Central memory CD8-positive, alpha-beta T cell (primary cell): Measurements from ENCODE around the gene NCS1.

Source experiments
- ATAC-seq: fragments of 150-1000 bp; cut with Tn5 transposase; replicated peaks from 2 replicates; pipeline ENCODE4 v1.10.0; 2022; ENCODE audit warnings: mild to moderate bottlenecking, moderate FRiP score, moderate number of reproducible peaks; ENCODE audit not compliant: poor library complexity, severe bottlenecking; ENCODE audit errors: extremely low read depth
- DNase-seq, 2 donors: peaks; one replicate each; pipeline ENCODE4 v3.0.0; 2021; ENCODE audit warnings: low spot score in 2 of 2
- H3K27ac Mint-ChIP-seq: one replicate; pipeline ENCODE4 v1.8.0; 2022; ENCODE audit warnings: low read depth, mild to moderate bottlenecking, moderate library complexity, mixed read lengths
- H3K27me3 Mint-ChIP-seq: one replicate; pipeline ENCODE4 v1.8.0; 2022; ENCODE audit warnings: mixed read lengths
- H3K36me3 Mint-ChIP-seq: one replicate; pipeline ENCODE4 v1.8.0; 2022; ENCODE audit warnings: mild to moderate bottlenecking, moderate library complexity, mixed read lengths; ENCODE audit not compliant: insufficient read depth
- H3K4me1 Mint-ChIP-seq: one replicate; pipeline ENCODE4 v1.8.0; 2022; ENCODE audit warnings: mixed read lengths
- H3K4me3 Mint-ChIP-seq: one replicate; pipeline ENCODE4 v1.8.0; 2022; ENCODE audit warnings: mild to moderate bottlenecking, moderate library complexity, mixed read lengths
- H3K9me3 Mint-ChIP-seq: one replicate; pipeline ENCODE4 v1.8.0; 2022; ENCODE audit warnings: mixed read lengths

The NCS1 gene

GRCh38 chr9:130172161-130172857, at the start of gene NCS1:
TSS of gene NCS1 (plus strand) at chr9:130172404. CDS start at chr9:130172664, 260 bp downstream.
- peaks cover 22% of the 10 kb centered on the region for H3K27me3 Mint-ChIP-seq
- H3K9me3 Mint-ChIP-seq, result no peaks in the 10 kb centered on the region
- peak within 1 kb of the TSS; percentile 67 for H3K4me3 Mint-ChIP-seq
- H3K36me3 Mint-ChIP-seq, result peaks cover 4% of the 10 kb centered on the region
- ATAC-seq (peak; percentile 56), DNase-seq (no peak)
- no peak within 1 kb of the TSS for H3K27ac Mint-ChIP-seq
- H3K4me1 Mint-ChIP-seq, result peaks cover 6% of the 10 kb centered on the region

GRCh38 chr9:130122456-130122855, 49.7 kb upstream of the NCS1 start:
- no peaks in the 10 kb centered on the region for H3K27me3 Mint-ChIP-seq
- no peak for DNase-seq
- peaks cover 5% of the 10 kb centered on the region for H3K36me3 Mint-ChIP-seq
- H3K4me3 Mint-ChIP-seq, result no peak overlapping the region
- no peak for ATAC-seq
- peaks cover 25% of the 10 kb centered on the region for H3K4me1 Mint-ChIP-seq
- no peaks in the 10 kb centered on the region for H3K9me3 Mint-ChIP-seq
- no peak overlapping the region for H3K27ac Mint-ChIP-seq

DNA sequence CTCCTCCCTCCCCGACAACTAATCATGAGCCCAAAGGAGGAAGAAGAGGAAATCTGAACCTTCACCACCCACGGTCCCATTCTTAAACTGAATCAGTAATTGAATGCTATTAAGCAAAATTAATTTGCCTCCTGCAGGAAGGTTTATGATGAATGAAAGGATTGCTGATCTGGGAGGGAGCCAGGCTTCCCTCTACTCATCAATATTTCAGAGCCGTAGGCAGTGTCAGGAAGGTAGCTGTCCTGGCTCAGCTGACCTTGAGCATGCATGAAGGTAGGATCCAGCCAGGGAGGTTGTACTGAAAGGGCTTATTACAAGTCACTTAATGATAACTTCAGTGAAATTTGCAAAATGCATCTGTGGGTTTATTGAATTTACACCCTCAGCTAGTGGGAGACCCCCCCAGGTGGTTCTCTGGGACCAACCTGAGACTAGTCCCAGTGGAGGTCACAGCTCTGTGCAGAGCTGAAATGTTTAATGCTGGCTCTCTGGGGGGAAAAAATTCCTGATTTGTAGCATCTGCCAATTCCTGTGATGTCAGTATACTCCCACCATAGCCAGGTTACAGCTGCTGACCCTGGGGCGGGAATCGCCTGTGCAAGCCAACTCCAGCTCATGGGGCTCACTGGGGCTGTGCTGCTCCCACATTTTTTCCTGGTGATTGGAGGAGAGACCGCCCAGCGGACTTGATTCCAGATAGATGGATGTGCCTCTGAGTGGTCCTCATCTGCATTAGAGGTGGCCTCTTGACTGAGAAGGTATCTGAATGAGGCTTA, 47.9 kb upstream of the NCS1 start:
- no peaks in the 10 kb centered on the region for H3K9me3 Mint-ChIP-seq
- H3K27me3 Mint-ChIP-seq, result no peaks in the 10 kb centered on the region
- peaks cover 16% of the 10 kb centered on the region for H3K36me3 Mint-ChIP-seq
- DNase-seq (no peak), ATAC-seq (no peak)
- no peak overlapping the region for H3K27ac Mint-ChIP-seq
- peaks cover 38% of the 10 kb centered on the region for H3K4me1 Mint-ChIP-seq
- H3K4me3 Mint-ChIP-seq, result no peak overlapping the region

GRCh38 chr9:130126721-130127433, 45.3 kb upstream of the NCS1 start:
- Mint-ChIP-seq H3K4me3 (peak overlapping the region; percentile 38), H3K27ac (peak overlapping the region; percentile 99), H3K9me3 (no peaks in the 10 kb centered on the region), H3K36me3 (peaks cover 23% of the 10 kb centered on the region), H3K27me3 (no peaks in the 10 kb centered on the region), H3K4me1 (peaks cover 48% of the 10 kb centered on the region)
- DNase-seq (no peak), ATAC-seq (no peak)

DNA sequence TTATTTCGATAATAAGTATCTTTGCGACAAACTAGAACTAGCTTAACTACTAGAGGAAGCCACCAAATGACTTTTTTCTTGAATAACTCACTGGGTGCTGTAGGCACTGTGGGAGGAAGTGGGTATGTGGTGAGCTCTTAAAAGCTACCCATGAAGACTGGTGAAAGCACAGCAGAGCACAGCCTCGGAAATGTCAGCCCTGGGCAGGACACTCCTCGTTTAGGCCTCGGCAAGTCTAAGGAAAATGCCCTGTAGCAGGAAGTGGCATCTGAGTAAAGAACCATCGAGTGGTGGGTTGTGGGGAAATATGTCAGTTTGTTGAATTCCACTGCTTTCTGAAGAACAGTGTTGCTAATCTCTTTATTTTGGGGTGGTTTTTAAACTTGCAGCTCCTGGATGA, 44.0 kb upstream of the NCS1 start:
- peak overlapping the region; percentile 82 for H3K4me3 Mint-ChIP-seq
- peaks cover 54% of the 10 kb centered on the region for H3K4me1 Mint-ChIP-seq
- ATAC-seq (peak; percentile 91), DNase-seq (peak; percentile 48 to 79)
- H3K36me3 Mint-ChIP-seq, result peaks cover 21% of the 10 kb centered on the region
- H3K27me3 Mint-ChIP-seq, result no peaks in the 10 kb centered on the region
- H3K9me3 Mint-ChIP-seq, result no peaks in the 10 kb centered on the region
- peak overlapping the region; percentile 99 for H3K27ac Mint-ChIP-seq

- peak; percentile 28 to 64 for DNase-seq
- Mint-ChIP-seq H3K27me3 (no peaks in the 10 kb centered on the region), H3K27ac (peak overlapping the region; percentile 99), H3K4me1 (peaks cover 60% of the 10 kb centered on the region), H3K4me3 (peak overlapping the region; percentile 82), H3K36me3 (peaks cover 23% of the 10 kb centered on the region), H3K9me3 (no peaks in the 10 kb centered on the region)
- peak; percentile 84 for ATAC-seq
These were observed 43.3 kb upstream of the NCS1 start for GRCh38 chr9:130128733-130129431.

DNA sequence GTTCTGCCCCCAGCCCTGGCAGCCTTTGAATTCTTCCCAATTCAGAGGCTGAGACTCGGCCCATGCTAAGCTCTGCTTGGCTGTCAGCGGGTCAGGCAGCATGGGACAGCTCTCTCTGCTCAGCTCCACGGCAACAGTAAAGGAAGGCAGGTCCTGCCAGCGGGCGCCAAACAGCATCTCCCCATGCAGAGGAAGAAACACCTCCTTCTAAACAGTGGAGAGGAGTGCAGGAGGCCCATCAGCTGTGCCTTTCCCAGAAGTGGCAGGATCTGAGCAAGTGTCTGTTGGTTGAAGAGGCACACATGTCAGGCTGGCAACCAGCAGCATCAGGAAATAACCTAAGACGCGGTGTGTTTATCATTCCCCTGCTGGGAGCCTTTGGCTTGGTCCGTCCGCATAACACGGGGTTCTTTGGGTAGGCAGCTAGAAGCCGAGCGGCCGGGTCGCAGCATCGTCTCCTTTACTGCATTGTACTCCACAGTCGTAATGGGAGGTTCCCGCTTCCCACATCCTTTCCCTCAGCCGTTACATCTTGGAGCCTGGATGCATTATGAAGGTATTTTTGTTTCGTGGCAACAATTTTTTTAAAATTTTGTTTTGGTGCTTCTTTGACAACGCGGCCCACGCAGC, 42.7 kb upstream of the NCS1 start:
- Mint-ChIP-seq H3K36me3 (peaks cover 23% of the 10 kb centered on the region), H3K4me3 (peak overlapping the region; percentile 82), H3K27ac (peak overlapping the region; percentile 99), H3K27me3 (no peaks in the 10 kb centered on the region), H3K9me3 (no peaks in the 10 kb centered on the region), H3K4me1 (peaks cover 60% of the 10 kb centered on the region)
- DNase-seq (peak in 1 of 2 donors; percentile 14), ATAC-seq (no peak)

DNA sequence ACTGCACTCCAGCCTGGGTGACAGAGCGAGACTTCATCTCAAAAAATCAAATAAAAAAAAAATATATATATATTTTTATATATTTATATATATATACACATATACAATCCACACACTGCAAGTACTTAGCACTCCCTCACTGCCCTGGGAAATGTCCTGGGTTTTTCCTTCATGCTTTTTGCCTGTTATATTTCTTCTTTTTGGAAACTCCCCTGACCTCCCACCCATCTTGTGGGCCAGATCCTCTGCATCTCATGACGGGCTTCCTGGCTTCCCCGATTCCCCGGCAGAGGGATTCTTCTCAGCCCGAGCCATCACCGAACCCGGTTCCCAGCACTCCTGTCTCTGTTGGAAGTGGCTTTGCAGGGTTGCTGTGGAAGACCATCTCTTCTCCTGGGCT, 39.5 kb upstream of the NCS1 start:
- Mint-ChIP-seq H3K27me3 (no peaks in the 10 kb centered on the region), H3K27ac (peak overlapping the region; percentile 62), H3K9me3 (no peaks in the 10 kb centered on the region), H3K4me1 (peaks cover 58% of the 10 kb centered on the region), H3K4me3 (no peak overlapping the region), H3K36me3 (peaks cover 25% of the 10 kb centered on the region)
- DNase-seq (no peak), ATAC-seq (no peak)

DNA sequence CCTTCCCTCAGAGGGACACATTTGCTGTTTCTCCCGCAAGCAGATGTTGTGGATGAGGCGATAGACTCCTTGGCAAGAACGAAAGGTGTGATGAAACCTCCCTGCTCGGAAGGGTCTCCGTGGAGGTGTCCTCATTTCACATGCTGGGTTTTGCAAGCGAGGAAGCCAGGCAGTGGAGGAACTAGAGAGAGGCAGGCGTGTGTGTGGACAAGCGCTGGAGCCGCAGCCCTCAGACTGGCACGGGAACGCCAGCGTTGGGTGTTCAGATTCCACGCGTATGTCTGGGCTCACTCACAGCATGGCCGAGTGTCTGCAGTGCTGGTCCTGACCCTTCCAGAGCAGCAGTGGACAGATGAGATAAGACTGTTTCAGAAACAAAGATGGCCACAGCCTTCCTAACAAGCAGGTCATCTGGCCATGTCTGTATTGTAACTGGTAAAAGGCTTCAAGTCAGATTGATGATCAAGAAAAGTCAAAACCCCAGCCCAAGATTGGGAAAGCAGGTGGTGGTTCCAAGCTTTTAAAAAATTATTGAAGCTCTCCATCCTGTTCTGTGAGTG, 35.0 kb upstream of the NCS1 start:
- no peaks in the 10 kb centered on the region for H3K9me3 Mint-ChIP-seq
- no peak for ATAC-seq
- no peaks in the 10 kb centered on the region for H3K27me3 Mint-ChIP-seq
- H3K36me3 Mint-ChIP-seq, result peaks cover 9% of the 10 kb centered on the region
- H3K4me1 Mint-ChIP-seq, result peaks cover 39% of the 10 kb centered on the region
- H3K27ac Mint-ChIP-seq, result no peak overlapping the region
- H3K4me3 Mint-ChIP-seq, result no peak overlapping the region
- no peak for DNase-seq

DNA sequence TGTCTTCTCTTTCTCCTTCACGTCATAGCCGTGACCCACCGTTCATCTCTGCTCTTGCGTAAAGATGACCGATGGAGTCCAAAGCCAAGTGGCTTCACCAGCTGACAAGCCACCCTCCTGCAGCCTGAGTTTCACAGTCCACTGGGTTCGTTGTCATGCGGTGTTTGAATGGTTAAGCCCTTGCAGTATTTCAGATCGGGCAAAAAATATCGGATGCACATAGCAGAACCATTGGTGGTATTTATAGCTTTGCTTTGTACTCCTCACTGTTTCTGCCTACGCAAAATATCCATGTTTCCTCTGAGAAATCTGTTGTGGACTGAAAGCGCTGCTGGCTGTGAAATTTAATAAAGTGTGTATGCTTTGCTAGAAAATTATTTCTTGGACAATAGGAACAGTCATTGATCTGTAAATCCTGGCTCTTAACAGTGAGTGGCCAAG, 34.5 kb upstream of the NCS1 start:
- DNase-seq (no peak), ATAC-seq (no peak)
- Mint-ChIP-seq H3K4me1 (peaks cover 37% of the 10 kb centered on the region), H3K4me3 (no peak overlapping the region), H3K36me3 (peaks cover 9% of the 10 kb centered on the region), H3K9me3 (no peaks in the 10 kb centered on the region), H3K27me3 (no peaks in the 10 kb centered on the region), H3K27ac (no peak overlapping the region)

DNA sequence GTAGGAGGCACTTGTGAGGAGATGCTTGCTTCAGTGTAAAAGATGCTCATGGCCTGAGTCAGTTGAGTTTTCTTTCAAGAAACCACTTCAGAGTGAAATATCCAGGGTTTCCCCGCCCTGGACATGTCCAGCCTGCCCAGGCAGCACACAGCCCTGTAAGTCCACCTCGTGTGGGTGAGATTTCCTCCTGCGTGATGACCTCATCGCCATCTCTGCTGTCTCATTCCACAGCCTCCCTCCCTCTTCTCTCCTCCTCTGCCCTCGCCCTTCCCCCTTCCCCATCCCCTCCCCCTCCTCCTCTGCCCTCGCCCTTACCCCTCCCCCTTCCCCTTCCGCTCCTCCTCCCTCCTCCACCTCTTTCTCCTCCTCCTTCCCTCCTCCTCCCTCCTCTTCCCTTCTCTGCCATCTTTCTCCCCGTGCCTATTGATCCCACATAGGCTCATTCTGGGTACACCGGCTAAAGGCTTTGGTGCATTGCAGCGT, 34.0 kb upstream of the NCS1 start:
- no peak for ATAC-seq
- Mint-ChIP-seq H3K4me3 (no peak overlapping the region), H3K9me3 (no peaks in the 10 kb centered on the region), H3K4me1 (peaks cover 36% of the 10 kb centered on the region), H3K27me3 (no peaks in the 10 kb centered on the region), H3K27ac (peak overlapping the region; percentile 29), H3K36me3 (peaks cover 6% of the 10 kb centered on the region)
- no peak for DNase-seq
